IPS-18c (cell line): ENCODE data around the gene MARK3.
"Not testable (repeated sequence)": the region's sequence is repeated elsewhere in the genome, so short reads cannot be mapped to it uniquely, and the experiment has no call there.

ENCODE experiments used
- H3K4me3 ChIP-seq: 2 replicates; pipeline ENCODE4 v1.7.0; 2013; ENCODE audit warnings: low read depth, mild to moderate bottlenecking, low read length, moderate library complexity; ENCODE audit not compliant: insufficient read depth
- H3K9me3 ChIP-seq: one replicate; pipeline ENCODE4 v1.6.1; 2013; ENCODE audit warnings: mild to moderate bottlenecking, low read length, moderate library complexity; ENCODE audit not compliant: control insufficient read depth, insufficient read depth

The MARK3 gene

DNA sequence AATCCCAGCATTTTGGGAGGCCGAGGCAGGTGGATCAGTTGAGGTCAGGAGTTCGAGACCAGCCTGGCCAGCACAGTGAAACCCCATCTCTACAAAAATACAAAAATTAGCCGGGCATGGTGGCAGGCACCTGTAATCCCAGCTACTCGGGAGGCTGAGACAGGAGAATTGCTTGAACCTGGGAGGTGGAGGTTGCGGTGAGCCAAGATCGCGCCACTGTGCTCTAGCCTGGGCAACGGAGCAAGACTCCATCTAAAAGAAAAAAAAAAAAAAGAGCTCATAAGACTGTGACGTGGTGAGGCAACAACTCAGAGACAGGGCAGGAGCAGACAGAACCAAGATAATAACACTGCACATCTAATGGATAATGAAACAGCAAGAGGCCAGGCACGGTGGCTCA lies 27.7 kb upstream of the MARK3 start:
- H3K4me3 ChIP-seq, H3K9me3 ChIP-seq: not testable (repeated sequence)

DNA sequence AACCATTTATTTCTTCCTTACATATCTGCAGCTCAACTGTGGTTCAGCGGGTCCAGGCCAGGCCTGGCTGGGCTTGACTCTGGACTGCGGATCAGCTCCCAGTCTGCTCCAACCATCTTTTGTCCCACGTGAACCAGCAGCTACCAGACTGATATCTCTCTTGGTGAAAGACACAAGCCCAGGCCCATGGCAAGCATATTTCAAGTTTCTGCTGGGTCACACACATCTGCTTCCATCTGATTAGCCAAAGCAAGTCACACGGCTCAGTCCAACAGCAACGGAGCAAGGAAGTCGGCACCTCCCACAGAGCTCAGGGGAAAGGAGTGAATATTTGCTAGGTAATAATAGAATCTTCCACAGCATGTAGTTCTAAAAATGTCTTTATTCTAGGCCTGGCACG lies 24.7 kb upstream of the MARK3 start:
- no peak overlapping the region for H3K4me3 ChIP-seq
- peaks cover 10% of the 10 kb centered on the region for H3K9me3 ChIP-seq

DNA sequence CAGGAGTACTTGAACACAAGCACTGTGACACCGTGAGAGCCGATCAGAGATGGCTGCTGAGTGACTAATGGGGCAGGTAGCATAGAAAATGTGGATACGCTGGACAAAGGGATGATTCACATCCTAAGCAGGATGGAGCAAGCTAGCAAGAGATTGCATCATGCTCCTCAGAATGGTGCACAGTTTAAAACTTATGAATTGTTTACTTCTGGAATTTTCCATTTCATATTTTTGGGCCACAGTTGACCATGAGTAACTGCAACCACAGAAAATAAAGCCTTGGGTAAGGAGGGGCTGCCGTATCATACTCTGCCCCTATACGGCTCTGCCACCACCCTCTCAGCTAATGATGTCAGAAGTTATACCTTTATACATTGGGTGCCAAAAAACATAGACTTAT lies 23.3 kb upstream of the MARK3 start:
- H3K9me3 ChIP-seq, result peaks cover 10% of the 10 kb centered on the region
- H3K4me3 ChIP-seq, result no peak overlapping the region

DNA sequence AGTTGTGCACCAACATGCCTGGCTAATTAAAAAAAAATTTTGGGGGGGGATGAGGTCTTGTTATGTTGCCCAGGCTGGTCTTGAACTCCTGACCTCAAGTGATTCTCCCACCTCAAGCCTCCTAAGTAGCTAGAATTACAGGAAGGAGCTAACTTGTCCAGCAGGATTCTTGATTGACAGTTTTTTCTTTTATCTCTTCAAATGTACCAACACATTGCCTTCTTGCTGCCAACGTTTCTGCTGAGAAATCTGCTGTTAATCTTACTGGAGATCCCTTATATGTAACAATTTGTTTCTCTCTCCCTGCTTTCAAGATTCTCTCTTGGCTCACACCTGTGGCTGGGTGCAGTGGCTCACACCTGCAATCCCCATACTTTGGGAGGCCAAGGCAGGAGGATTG lies 22.4 kb upstream of the MARK3 start:
- Histone ChIP-seq H3K9me3 (peaks cover 10% of the 10 kb centered on the region), H3K4me3 (no peak overlapping the region)

DNA sequence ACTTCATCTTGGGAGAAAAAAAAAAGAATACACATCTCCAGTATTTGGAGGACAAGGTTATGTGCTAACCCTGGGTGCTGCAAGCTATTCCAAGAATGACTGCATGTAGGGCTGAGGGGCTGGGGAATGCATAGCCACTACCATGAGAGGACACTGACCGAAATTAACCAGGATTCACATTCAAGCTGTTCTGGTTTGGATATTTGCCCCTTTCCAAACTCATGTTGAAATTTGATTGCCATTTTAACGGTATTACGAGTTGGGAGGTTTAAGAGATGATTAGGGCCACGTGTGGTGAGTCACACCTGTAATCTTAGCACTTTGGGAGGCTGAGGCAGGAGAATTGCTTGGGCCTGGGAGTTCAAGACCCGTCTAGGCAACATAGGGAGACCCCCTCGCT lies 18.5 kb upstream of the MARK3 start:
- no peak overlapping the region for H3K4me3 ChIP-seq
- H3K9me3 ChIP-seq, result peaks cover 5% of the 10 kb centered on the region

DNA sequence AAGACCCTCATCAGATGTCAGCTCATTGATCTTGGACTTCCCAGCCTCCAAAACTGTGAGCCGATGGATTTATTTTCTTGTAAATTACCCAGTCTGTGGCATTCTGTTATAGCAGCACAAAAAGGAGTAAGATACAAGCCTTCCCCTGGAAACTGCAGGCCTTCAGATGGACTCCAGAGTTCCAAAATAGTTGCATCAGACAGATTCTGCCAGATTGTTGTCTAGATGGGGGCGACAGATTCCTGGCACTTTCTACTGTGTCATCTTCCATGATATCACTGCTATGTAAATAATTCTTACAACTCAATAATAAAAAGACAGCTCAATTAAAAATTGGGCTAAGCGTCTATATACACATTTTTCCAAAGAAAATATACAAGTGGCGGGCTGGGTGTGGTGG lies 17.2 kb upstream of the MARK3 start:
- Histone ChIP-seq H3K9me3 (peaks cover 3% of the 10 kb centered on the region), H3K4me3 (no peak overlapping the region)

DNA sequence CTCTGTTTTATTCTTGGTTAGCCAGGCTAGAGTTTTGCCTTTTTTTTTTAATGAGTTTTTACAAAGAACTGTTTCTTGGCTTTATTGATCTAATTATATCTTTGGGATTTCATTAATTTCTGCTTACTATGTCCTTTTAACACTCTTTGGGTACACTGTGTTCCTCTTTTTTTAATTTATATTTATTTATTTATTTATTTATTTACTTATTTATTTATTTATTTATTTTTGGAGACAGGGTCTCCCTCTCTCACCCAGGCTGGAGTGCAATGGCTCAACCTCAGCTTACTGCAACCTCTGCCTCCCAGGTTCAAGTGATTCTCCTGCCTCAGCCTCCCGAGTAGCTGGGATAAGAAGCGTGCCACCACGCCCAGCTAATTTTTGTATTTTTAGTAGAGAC lies 15.1 kb upstream of the MARK3 start:
- H3K4me3 ChIP-seq, result no peak overlapping the region

DNA sequence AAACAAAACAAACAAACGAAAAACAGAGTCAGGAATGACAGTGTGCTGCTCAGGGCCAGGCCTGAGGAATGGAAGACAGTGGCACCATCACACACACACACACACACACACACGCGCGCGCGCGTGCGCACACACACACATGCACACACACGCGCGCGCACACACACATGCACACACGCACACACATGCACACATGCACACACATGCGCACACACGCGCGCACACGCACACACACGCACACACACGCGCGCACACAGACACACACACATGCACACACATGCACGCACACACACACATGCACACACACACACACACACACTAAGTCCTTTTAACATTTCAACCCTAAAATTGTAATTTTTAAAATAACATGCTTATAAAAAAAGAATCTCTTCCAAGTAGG lies 13.2 kb upstream of the MARK3 start:
- no peaks in the 10 kb centered on the region for H3K9me3 ChIP-seq

More for the DNA sequence above, 15.1 kb upstream of the MARK3 start:
- H3K9me3 ChIP-seq, result no peaks in the 10 kb centered on the region

DNA sequence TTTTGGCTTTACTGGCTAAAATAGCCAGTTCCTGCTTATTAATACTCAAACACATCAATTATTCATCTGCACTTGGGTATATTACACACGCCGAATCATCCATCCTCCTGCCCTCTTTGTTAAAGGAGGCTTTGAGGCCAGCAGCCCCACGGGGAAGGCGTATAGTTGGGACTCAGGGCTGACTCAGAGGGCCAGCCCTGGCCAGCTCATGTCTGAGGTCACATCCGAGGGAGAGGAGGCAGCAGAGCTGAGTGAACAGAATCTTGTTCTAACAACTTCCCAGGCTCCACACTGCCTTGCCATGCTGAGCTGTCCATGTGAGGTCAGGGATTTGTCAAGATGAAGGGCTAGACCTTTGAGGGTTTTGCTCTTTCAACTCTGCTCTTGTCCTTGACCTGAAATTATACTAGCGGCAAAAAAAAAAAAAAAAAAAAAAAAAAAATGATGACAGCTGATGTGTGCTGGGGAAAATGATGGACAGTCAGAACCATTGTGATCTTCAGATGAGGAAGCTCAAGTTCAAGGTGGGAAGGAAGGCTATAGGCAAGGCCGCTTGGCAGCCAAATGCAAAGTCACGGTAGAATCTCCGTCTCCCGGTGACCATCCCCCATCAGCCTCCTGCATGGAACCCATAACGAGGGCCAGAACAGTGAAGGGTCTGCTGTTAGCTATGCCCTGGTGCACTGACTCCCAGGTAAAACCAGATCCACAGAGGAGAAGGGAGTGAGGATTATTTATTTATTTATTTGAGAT lies 12.5 kb upstream of the MARK3 start:
- Histone ChIP-seq H3K4me3 (no peak overlapping the region), H3K9me3 (no peaks in the 10 kb centered on the region)

More for the DNA sequence above, 13.2 kb upstream of the MARK3 start:
- no peak overlapping the region for H3K4me3 ChIP-seq

DNA sequence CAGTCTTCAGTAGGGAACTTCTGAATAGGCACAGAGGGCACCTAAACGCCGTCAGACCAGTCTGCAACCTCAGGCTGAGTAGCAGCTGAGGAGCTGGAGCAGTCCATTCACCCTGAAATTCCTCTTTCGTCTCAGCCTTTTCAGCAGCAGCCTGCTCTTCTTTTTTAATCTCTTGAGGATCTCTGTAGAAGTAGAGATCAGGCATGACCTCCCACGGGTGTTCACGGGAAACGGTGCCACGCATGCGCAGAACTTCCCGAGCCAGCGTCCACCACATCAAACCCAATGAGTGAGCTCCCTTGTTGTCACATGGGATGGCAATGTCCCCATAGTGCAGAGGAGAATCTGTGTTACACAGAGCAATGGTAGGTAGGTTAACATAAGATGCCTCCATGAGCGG lies 11.1 kb upstream of the MARK3 start:
- no peaks in the 10 kb centered on the region for H3K9me3 ChIP-seq
- no peak overlapping the region for H3K4me3 ChIP-seq

DNA sequence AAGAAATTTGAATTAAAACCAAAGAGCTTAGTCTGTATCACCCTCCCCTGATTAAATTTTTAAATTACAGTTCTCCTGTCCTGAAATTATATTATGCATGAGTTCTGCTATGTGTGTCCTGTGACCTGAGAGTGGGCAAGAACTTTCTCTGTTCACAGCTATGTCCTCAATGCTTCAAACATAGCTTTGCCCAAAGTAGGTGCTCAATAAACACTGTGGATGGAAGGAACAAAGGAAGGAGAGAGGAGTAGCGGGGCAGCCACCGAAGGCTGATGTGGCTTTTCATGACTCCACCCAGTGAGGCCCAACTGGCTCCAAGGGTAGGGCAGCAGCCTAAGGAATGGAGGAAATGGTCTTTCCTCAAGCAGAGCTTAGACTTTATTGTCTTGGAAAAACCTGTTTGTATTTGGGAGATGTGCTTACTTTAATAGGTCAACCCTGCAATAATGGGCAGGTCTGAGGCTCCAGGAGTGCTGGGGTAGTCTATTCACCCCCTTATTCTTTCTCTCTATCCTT lies 7.6 kb upstream of the MARK3 start:
- Histone ChIP-seq H3K4me3 (no peak overlapping the region), H3K9me3 (no peaks in the 10 kb centered on the region)

DNA sequence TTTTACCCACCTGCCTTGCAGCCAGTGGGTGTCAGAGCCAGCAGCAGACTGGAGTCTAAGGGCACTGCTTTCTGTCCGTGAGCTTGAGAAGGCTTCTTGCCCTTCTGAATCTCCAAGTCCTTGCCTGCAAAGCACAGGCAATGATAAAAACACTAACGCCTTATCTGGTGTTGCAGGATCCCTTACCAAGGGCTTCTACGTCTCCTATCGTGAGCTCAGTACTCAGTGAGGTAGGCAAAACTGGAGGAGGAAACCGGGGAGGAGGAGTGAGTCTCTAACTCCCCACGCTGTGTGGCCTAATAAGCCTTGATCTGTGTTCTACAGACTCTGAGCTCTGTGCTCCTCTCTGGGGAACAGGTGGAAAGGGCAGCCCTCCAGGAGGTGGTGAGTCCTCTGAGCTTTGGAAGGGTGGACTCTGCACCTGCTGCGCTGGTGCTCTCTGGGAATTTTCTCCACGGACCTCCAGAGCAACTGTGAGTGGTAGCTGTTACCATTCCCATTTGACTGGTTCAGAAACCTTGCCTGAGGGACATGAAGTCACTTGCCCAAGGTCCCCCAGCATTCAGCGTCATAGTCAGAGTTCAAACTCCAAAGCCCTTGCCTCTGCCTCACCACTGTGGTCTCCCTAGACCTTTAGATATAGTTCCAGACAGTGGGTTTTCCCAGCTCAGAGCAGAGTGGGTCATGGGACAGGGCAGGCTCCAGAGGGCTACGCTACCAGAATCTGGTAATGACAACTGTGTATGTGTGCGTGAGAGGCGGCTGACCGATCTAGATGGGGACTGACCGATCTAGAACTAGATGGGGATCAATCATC lies 7.0 kb upstream of the MARK3 start:
- Histone ChIP-seq H3K9me3 (no peaks in the 10 kb centered on the region), H3K4me3 (no peak overlapping the region)

DNA sequence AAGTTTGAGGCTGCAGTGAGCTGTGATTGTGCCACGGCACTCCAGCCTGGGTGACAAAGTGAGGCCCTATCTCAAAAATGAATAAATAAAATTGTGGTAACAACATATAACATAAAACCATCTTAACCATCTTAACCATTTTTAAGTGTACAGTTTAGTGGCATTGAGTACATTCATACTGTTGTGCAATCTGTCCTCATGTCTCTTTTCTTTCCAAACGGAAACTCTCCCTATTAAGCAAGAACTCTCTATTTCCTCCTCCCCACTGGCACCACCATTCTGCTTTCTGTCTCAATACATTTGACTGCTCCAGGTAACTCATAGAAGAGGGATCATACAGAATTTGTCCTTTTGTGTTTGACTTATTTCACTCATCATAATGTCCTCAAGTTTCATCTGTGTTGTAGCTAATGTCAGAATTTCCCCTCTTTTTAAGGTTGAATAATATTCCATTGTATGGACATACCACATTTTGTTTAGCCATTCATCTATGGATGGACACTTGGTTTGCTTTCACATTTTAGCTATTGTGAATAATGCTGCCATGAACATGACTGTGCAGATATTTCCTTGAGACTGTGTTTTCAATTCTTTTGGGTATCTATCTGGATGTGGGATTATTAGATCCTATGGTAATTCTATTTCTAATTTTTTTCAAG lies 4.4 kb upstream of the MARK3 start:
- no peaks in the 10 kb centered on the region for H3K9me3 ChIP-seq
- no peak overlapping the region for H3K4me3 ChIP-seq

DNA sequence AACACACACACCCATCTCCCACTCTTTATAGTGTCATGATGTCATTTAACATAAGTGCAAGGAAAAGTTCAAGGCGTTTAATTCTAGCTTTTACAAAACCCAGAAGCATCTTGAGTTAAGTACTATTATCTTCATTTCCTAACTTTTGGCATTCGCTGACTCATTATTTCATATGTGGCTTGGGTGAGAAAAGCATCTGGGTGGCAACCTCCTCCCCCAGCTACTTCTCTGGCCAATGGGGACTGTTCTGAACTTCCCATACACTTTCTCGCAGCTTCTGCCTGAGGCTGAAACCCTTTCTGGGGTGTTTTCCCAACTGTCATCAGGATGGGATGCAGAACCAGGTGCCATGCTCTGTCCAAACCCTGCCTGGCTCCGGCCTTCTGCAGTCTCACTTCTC lies 2.8 kb upstream of the MARK3 start:
- Histone ChIP-seq H3K9me3 (no peaks in the 10 kb centered on the region), H3K4me3 (no peak overlapping the region)

DNA sequence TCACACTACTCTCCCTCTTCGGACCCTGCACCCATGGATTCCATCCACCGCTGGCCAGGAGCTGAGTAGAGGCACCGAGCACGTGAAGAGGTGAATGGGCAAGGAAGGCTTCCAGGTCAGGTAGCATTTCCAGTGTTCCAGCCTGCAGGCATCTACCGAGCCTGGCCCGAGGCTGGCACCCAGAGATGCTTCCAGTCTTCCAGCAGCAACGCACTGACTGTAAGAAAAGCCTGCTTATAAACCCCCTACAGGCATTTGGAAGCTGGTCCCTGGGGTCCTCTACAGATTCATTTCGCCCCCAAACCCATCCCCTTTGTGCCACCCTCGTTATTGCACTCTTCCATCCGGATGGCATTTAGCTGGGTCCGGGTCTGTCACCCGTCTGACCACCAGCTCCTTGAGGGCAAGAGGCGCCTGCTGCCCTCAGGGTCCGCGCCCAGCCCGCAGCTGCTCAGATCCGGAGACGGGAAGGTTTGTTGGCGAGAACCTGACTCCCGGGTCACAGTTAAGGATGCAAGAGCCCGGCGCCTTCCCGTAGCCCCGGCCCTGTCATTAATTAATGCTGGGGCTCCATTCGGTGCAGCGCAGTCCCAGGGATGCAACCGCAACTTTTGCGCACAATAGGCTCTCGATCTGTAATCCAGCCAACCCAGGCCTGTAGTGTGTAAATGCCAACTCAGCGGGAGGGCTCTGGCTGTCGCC lies 614 bp upstream of the MARK3 start:
- Histone ChIP-seq H3K9me3 (no peaks in the 10 kb centered on the region), H3K4me3 (peak overlapping the region; percentile 94)

DNA sequence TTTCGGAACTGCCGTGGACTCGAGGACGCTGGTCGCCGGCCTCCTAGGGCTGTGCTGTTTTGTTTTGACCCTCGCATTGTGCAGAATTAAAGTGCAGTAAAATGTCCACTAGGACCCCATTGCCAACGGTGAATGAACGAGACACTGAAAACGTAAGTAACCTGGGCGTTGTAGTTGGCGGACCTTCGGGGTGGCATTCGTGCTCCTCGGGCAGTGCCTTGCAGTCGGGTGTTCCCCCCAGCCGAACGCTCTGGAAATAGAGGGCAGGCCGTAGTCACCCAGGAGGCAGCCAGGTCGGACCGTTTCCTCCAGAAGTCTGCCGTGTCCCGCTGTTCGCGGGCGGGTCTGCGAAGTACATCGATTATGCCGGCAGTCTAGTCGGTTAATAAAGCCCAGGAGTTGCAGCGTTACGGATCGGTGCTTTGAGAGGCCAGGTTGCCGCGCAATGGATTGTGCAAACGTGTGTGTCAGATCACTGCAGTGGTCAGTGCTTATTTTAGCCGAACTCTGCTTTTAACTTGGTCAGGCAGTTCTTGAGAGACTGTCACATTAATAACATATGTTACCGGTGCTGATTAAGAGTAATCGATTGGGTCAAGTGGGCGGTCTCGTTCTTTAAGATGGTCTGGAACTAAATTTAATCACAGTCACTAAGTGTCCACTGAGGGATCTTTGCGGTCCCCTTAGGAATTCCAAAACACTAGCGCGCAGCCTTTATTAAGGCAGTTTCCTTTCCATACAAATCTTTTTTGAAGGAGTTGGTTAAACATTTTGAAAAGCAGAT lies 906 bp downstream of the MARK3 start:
- H3K9me3 ChIP-seq, result no peaks in the 10 kb centered on the region
- peak overlapping the region; percentile 94 for H3K4me3 ChIP-seq
